ENCODE data around the gene LSM14B.

- TF ChIP-seq POLR2AphosphoS5 (IDR thresholded peaks at IDR 0.05) (no peak), CTCF (IDR thresholded peaks at IDR 0.05) (no peak), POLR2A (IDR thresholded peaks at IDR 0.05) (no peak)
Observed at GRCh38 chr20:62149532-62150309, 27.4 kb downstream of the LSM14B start.
